Activated CD4-positive, CD25-positive, alpha-beta regulatory T cell treated with anti-CD3 and anti-CD28 coated beads, Interleukin-2, amount 50 U/mL, for 16 hours (primary cell): ENCODE data around the gene CCL20.
"Not testable (repeated sequence)": the region's sequence is repeated elsewhere in the genome, so short reads cannot be mapped to it uniquely, and the experiment has no call there.

Source experiments
- DNase-seq: peaks from one replicate; pipeline ENCODE4 v3.0.0-alpha.2; 2020; ENCODE audit warnings: low read depth, low spot score

The CCL20 gene

GRCh38 chr2:227813562-227814353 lies at the start of gene CCL20:
TSS of gene CCL20 (plus strand) at chr2:227813842. CDS start at chr2:227813912, 70 bp downstream.
- no peak for DNase-seq

- no peak for DNase-seq
Measured at GRCh38 chr2:227765788-227766372, 47.8 kb upstream of the CCL20 start.

GRCh38 chr2:227766373-227766883 lies 47.2 kb upstream of the CCL20 start:
- DNase-seq: peak; percentile 26

- DNase-seq: no peak
Measured at GRCh38 chr2:227767830-227768229, 45.8 kb upstream of the CCL20 start.

GRCh38 chr2:227772197-227772661 lies 41.4 kb upstream of the CCL20 start:
- no peak for DNase-seq

- DNase-seq: no peak
Measured at GRCh38 chr2:227772932-227773331, 40.7 kb upstream of the CCL20 start.

GRCh38 chr2:227774011-227774624 lies 39.5 kb upstream of the CCL20 start:
- no peak for DNase-seq

GRCh38 chr2:227774895-227775842 lies 38.5 kb upstream of the CCL20 start:
- DNase-seq: no peak

- no peak for DNase-seq
Measured at GRCh38 chr2:227780981-227781615, 32.5 kb upstream of the CCL20 start.

- no peak for DNase-seq
Measured at GRCh38 chr2:227781841-227782240, 31.8 kb upstream of the CCL20 start.

- DNase-seq: no peak
Measured at GRCh38 chr2:227782804-227783203, 30.8 kb upstream of the CCL20 start.

GRCh38 chr2:227783404-227784138 lies 30.1 kb upstream of the CCL20 start:
- DNase-seq: no peak

GRCh38 chr2:227785293-227785692 lies 28.3 kb upstream of the CCL20 start:
- no peak for DNase-seq

GRCh38 chr2:227788561-227789018 lies 25.1 kb upstream of the CCL20 start:
- DNase-seq: no peak

GRCh38 chr2:227789803-227790202 lies 23.8 kb upstream of the CCL20 start:
- no peak for DNase-seq

- no peak for DNase-seq
Measured at GRCh38 chr2:227793148-227793712, 20.4 kb upstream of the CCL20 start.

- no peak for DNase-seq
Measured at GRCh38 chr2:227796045-227796711, 17.5 kb upstream of the CCL20 start.

- DNase-seq: not testable (repeated sequence)
Measured at GRCh38 chr2:227796768-227797167, 16.9 kb upstream of the CCL20 start.

- DNase-seq: no peak
Measured at GRCh38 chr2:227799202-227799601, 14.4 kb upstream of the CCL20 start.
